Cerebellar nuclear complex (tissue), 1 donor: ENCODE results near the gene SHE.
A peak's percentile ranks its signal among the peaks of the same experiment; 100 is the strongest.

ENCODE experiments used
- DNase-seq, 2 experiments: peaks; one replicate each; lab custom pipeline; 2025; lab: John Stamatoyannopoulos, UW

Gene SHE

GRCh38 chr1:154479764-154480421, 22.3 kb downstream of the SHE start:
- DNase-seq, result peak in 1 of 2 experiments; percentile 30

DNA sequence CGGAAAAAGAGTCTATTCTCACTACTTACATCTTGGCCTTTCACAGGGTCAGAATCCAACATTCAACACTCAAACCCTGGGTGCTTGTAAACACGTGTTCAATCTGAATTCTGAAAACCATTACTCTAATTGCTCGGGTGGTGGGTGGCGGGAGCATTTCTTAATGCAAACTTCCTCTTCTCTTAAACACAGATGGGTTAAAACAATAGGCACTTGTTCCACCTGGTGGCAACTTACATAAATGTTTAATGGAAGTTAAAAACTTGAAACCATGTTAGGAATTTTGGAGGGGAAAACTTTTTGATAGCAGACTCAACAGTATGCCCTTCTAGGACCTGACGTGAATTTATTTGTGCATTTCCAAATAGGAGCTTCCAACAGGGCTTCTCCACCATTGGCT, 23.6 kb downstream of the SHE start:
- DNase-seq, result no peak

- DNase-seq, result no peak
These were observed 24.2 kb downstream of the SHE start for GRCh38 chr1:154478013-154478412.

- DNase-seq, result no peak
These were observed 25.4 kb downstream of the SHE start for GRCh38 chr1:154476791-154477190.

GRCh38 chr1:154474802-154475201, 27.4 kb downstream of the SHE start:
- DNase-seq, result no peak

DNA sequence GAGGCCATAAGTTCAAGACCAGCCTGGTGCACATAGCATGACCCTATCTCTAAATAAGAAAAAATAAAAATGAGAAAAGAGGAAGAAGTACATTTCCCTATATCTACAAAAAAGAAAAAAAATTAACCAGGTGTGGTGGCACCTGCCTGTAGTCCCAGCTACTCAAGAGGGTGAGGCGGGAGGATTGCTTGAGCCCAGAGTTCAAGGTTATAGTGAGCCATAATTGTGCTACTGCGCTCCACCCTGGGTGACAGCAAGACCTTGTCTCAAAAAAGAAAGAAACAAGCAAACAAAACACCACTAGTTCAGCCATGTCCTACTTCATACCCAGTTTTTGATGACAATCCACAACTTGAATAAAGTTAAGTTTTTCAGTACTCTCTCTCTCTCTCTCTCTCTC, 30.9 kb downstream of the SHE start:
- no peak for DNase-seq

DNA sequence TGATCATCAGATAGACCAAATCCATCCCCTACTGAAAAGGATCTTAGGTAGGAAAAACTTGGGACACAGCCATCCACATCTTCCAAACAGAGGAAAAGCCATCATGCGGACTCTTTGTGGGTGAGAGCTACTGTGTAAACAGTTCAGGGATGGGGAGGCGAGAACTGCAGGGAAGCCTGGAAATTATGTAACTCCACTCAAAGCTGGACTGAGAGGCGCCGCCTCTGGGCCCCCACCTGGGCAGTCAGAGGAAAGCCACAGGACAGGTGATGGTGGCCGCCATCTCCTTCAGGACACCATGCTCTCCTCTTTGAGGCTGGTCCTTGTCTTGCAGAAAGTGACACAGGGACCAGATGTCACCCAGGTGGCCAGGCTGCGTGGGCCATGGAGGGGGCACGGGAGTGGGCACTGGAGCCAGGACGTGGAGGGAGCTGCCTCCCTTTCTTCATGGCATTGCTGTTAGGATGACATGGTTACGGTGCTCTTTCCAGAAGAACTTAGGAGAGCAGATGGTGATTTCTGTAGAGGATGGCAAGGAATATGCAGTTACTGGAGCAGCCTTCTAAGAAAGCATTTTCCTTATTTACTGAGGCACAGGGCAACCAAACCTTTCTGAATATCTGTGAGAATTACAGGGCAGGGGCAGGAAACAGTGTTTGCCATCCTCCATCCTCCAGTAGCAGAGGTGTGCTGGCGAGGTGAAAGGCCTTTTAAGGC, 32.2 kb downstream of the SHE start:
- DNase-seq, result no peak

GRCh38 chr1:154468535-154469250, 33.5 kb downstream of the SHE start:
- no peak for DNase-seq

DNA sequence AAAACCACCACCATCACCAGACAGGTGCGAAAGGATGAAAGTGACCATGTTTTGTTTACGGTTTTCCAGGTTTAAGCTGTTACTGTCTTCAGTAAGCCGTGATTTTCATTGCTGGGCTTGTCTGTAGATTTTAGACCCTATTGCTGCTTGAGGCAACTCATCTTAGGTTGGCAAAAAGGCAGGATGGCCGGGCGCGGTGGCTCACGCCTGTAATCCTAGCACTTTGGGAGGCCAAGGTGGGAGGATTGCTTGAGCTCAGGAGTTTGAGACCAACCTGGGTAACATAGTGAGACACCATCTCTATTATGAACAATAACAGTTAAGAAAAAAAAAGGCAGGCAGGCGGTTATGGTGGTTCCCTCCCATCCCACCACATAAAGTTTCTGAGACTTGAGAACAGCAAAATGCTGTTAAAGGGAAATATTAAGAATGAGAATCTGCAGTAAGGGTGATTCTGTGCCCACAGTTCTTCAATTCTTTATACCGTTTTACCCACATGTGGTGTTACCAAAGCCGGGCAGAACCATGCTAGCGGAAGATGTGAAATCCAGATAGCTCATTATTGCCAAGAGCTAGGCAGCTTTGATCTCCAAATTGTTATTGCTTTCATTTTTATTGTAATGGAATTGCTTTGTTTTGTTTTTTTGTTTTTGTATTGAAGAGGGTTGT, 34.6 kb downstream of the SHE start:
- no peak for DNase-seq

- no peak for DNase-seq
These were observed 35.2 kb downstream of the SHE start for GRCh38 chr1:154466921-154467417.

DNA sequence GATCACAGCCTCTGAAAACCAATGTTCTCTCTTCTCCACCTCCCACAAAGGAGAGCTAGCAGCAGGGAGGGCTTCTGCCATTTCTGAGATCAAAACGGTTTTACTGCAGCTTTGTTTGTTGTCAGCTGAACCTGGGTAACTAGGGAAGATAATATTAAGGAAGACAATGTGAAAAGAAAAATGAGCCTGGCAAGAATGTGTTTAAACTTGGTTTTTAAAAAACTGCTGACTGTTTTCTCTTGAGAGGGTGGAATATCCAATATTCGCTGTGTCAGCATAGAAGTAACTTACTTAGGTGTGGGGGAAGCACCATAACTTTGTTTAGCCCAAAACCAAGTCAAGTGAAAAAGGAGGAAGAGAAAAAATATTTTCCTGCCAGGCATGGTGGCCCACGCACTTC, 36.0 kb downstream of the SHE start:
- no peak for DNase-seq

- no peak for DNase-seq
These were observed 36.5 kb downstream of the SHE start for GRCh38 chr1:154465621-154466195.

GRCh38 chr1:154463512-154463990, 38.7 kb downstream of the SHE start:
- DNase-seq, result no peak

GRCh38 chr1:154460695-154461260, 41.4 kb downstream of the SHE start:
- no peak for DNase-seq

- DNase-seq, result no peak
These were observed 43.1 kb downstream of the SHE start for GRCh38 chr1:154459080-154459479.

DNA sequence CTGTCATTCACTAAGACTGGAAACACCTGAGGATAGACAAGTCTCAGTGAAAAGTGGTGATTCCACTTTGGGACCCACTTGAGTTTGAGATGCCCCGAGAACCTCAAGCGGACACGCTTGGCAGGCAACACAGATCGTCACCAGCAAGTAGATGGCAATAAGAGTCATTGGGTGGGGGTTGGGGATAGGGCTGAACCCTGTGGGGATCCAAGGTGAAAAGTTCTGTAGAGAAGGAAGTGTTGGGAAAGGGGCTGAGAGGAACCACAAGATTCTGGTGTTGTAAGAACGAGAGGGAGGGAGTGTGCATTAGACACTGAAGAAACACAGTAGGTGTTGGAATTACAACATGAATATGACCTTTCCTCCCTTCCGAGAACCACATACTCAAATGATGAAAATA, 45.6 kb downstream of the SHE start:
- DNase-seq, result no peak

DNA sequence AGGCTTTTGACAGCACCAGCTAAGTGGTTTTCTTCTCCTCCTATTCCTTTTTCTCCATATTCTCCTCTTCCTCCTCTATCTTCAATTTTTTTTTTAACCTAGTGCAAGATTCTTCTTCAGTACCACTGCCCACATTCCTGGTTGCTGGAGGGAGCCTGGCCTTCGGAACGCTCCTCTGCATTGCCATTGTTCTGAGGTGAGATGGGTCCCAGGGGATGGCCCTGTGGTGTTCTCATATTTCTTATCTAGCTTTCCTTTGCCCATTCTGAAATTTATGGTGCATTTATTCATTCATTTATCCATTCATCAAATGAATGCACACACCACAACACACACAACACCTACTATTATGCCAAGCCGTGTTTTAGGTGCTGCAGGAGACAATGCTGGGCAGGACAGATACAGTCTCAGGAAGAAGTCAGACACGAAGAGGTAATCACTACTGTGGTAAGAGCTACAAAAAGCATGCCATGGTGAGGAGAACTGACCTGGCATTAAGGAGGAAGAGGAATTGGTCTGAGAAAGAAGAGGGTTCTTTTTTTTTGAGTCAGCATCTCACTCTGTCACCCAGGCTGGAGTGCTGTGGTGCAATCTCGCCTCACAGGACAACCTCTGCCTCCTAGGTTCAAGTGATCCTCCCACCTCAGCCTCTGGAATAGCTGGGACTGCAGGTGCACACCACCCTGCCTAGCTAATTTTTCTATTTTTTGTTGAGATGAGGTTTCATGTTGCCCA, 47.7 kb downstream of the SHE start:
- no peak for DNase-seq

- no peak for DNase-seq
These were observed 48.4 kb downstream of the SHE start for GRCh38 chr1:154453574-154454352.

GRCh38 chr1:154453161-154453560, 49.1 kb downstream of the SHE start:
- DNase-seq, result no peak

DNA sequence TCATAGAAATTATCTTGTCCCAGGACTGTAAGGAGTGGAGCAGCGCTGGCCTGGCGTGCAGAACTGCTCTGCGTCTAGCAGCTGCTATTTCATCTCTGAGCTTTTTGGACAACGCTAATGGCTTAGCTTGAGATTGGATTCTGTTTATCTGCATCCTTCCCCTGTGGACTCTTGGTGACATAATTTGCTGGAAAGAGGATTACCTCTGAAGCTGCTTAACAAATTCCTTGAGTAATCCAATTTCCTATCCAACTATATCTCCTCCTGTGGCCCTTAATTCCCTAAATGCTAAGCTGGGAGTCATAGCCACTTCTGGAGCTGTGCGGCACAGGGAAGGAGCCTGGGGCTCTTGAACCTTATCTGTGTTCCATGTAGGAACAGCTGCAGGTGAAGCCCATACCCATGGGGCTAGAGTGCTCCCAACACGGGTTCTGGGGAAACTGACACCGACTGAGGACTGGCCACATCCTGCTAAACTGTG, 53.8 kb downstream of the SHE start:
- DNase-seq, result no peak
